Gastroesophageal sphincter (tissue), 3 donors: ENCODE data around the gene DUS1L.

ENCODE experiments used
- POLR2A ChIP-seq, 2 donors: fragments of 450-650 bp; IDR thresholded peaks; one replicate each; pipeline ENCODE4 v1.6.1; 2017; ENCODE audit warnings: antibody characterized with exemption in 2 of 2, mild to moderate bottlenecking in 2 of 2, moderate library complexity in 1 of 2
- TF ChIP-seq, protein P1 (sequence below), 4 experiments: fragments of 200-600 bp in 2 of 4; fragments of 450-650 bp in 2 of 4; sonication (generic) in 1 of 4; IDR thresholded peaks; one replicate each; pipeline ENCODE4 v1.5.1; 2017 to 2019; ENCODE audit warnings: antibody characterized with exemption in 4 of 4, mild to moderate bottlenecking in 2 of 4, moderate library complexity in 2 of 4

GRCh38 chr17:82104797-82105416, 39.3 kb upstream of the DUS1L start:
- TF ChIP-seq, protein P1, sequence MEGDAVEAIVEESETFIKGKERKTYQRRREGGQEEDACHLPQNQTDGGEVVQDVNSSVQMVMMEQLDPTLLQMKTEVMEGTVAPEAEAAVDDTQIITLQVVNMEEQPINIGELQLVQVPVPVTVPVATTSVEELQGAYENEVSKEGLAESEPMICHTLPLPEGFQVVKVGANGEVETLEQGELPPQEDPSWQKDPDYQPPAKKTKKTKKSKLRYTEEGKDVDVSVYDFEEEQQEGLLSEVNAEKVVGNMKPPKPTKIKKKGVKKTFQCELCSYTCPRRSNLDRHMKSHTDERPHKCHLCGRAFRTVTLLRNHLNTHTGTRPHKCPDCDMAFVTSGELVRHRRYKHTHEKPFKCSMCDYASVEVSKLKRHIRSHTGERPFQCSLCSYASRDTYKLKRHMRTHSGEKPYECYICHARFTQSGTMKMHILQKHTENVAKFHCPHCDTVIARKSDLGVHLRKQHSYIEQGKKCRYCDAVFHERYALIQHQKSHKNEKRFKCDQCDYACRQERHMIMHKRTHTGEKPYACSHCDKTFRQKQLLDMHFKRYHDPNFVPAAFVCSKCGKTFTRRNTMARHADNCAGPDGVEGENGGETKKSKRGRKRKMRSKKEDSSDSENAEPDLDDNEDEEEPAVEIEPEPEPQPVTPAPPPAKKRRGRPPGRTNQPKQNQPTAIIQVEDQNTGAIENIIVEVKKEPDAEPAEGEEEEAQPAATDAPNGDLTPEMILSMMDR (IDR thresholded peaks at IDR 0.05) = no peak
- no peak for TF ChIP-seq POLR2A (IDR thresholded peaks at IDR 0.05)
